GM12875 (cell line): ENCODE measurements around the gene NUDT7.

Source experiments
- H3K4me3 ChIP-seq: one replicate; pipeline ENCODE4 v1.5.1; 2011; ENCODE audit warnings: low read depth, low read length, control low read depth
- TF ChIP-seq, protein P1 (sequence below): IDR thresholded peaks from 2 replicates; pipeline ENCODE4 v1.5.1; 2011; ENCODE audit warnings: low read depth, mild to moderate bottlenecking, control low read depth, inconsistent platforms, low read length, moderate library complexity, borderline replicate concordance; ENCODE audit not compliant: insufficient read depth

Gene NUDT7

DNA sequence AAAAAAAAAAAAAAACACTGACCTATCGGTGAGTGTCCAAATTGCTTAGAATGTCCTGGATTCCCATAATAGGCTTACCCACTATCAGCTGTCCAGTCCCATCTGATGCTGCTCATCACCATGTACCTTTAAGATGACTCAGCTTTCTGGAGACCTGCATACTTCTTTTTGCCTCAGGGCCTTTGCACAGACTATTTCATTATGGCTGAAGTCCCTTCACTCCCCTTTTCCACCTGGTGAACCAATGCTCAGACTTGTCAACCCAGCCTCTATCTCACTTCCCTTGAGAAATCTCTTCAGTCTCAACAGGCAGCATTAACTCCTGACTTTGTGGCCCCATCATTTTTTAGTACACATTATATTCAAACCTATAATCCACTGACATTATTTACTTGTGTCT lies 29.7 kb upstream of the NUDT7 start:
- TF ChIP-seq, protein P1, sequence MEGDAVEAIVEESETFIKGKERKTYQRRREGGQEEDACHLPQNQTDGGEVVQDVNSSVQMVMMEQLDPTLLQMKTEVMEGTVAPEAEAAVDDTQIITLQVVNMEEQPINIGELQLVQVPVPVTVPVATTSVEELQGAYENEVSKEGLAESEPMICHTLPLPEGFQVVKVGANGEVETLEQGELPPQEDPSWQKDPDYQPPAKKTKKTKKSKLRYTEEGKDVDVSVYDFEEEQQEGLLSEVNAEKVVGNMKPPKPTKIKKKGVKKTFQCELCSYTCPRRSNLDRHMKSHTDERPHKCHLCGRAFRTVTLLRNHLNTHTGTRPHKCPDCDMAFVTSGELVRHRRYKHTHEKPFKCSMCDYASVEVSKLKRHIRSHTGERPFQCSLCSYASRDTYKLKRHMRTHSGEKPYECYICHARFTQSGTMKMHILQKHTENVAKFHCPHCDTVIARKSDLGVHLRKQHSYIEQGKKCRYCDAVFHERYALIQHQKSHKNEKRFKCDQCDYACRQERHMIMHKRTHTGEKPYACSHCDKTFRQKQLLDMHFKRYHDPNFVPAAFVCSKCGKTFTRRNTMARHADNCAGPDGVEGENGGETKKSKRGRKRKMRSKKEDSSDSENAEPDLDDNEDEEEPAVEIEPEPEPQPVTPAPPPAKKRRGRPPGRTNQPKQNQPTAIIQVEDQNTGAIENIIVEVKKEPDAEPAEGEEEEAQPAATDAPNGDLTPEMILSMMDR, result no peak
- H3K4me3 ChIP-seq, result no peak overlapping the region

DNA sequence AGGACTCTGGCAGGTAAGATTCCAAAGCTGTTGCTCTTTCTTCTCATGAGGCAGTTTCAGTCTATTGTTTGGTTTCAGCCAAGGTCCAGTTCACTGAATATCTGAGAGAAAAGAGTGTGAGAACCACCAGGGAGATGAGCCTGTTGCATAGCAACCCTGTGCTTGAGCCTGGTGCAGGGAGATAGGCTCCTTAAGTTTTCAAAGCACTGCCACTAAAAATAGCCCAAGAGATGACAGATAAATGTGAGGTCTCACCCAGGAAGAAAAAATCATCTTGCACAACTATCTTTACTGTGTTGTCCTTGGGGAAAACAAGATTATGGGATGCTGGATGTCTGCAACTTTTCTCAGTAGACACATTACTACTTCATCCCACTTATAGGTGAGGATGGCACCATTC lies 26.2 kb upstream of the NUDT7 start:
- H3K4me3 ChIP-seq, result no peak overlapping the region
- TF ChIP-seq, protein P1, result no peak

DNA sequence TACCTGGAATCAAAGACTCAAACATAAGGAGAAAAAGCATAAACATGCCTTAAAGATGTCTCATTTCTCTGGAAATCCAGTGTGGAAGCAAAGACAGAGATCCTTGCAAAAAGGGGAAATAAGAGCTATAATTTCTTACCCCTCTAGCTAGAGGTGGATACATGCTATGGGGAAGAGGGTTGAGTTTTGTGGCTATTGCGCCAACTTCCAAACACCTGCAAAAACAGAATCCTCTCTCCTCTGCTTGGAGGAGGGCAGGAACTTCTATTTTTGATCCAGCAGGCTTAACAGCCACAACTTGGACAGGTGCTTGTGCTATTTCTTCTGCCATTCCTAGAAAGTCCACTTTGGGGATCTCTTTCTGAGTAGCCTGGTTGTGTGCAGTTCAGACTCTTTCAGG lies 21.5 kb upstream of the NUDT7 start:
- H3K4me3 ChIP-seq, result no peak overlapping the region
- TF ChIP-seq, protein P1, result no peak

DNA sequence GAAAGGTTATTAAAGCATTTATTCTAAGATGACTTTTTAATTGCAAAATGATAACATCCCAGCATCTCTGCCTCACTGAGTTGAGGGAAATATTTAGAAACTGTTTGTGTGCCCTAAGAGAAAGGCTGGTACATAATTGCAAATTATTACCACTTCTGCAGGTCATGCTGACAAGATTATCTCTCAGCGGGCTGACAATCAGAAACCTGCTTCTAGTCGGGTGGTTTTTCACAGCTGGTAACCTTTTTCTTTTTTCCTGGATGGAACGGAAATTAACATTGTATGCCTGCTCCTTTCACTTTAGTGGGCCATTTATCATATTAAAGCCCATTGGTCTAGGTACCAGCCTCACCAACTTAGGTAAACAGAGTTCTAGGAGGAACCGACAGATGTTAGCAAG lies 17.0 kb upstream of the NUDT7 start:
- TF ChIP-seq, protein P1, result no peak
- no peak overlapping the region for H3K4me3 ChIP-seq

DNA sequence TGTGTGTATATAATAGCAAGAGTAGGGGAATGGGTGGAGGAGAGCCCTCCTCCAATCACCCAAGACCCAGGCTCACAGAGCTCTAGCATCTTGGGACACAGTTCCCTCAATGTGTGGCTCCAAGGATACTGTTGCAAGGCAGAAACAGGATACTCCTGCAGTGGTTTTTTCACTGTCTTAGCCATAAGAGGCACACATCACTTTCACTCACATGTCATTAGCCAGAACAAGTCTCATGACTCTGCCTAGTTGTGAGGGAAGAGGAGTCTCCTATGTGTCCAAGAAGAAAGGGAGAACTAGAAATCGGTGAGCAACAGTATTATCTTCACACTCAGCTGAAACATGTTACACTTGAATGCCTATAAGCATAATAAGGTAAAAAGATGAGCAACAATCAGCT lies 11.1 kb upstream of the NUDT7 start:
- TF ChIP-seq, protein P1, result no peak
- H3K4me3 ChIP-seq, result no peak overlapping the region

DNA sequence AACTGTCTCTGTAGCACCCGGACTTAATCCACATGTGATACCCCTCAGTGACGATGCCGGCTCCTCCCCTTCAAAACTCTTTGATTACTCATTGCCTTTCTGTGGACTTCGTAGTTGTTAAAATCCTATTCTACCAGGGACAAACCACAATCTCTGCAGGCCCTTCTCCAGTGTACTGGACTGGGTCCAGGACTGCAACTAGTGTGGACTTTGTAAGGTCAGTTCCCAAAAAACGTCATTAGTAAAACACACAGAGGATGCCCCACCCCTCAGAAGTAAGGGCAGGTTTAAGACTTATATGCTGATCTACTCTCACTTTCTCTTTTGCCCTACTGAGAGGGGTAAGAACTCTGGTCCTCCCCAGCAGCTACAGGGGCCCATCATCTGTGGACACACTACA lies 10.5 kb upstream of the NUDT7 start:
- TF ChIP-seq, protein P1, result no peak

DNA sequence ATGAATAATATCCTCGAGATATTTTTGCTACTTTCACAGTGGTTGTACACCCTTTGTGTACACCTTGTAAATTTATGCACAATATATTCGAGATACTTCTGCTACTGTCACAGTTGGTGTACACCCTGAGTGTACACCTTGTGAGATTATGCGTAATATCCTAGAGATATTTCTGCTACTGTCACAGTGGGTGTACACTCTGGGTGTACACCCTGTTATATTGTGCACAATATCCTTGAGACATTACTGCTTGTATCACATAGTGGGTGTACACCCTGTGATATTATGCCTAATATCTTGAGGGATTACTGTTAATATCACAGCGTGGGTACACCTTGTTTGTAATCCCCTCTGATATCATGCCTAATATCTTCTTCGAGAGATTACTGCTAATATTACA lies 7.2 kb upstream of the NUDT7 start:
- H3K4me3 ChIP-seq, result no peak overlapping the region
- TF ChIP-seq, protein P1, result no peak

More for the DNA sequence above, 10.5 kb upstream of the NUDT7 start:
- no peak overlapping the region for H3K4me3 ChIP-seq
